Effector CD4-positive, alpha-beta T cell (primary cell): Measurements from ENCODE around the gene SLCO4A1.
"Not testable (repeated sequence)": the region's sequence is repeated elsewhere in the genome, so short reads cannot be mapped to it uniquely, and the experiment has no call there.

Source experiments
- DNase-seq: peaks from one replicate; pipeline ENCODE4 v3.0.0-alpha.2; 2020

Gene SLCO4A1

GRCh38 chr20:62666736-62667529 is 24.6 kb downstream of the SLCO4A1 start:
- DNase-seq, result no peak

- DNase-seq, result no peak
These were observed 25.5 kb downstream of the SLCO4A1 start for GRCh38 chr20:62667530-62668440.

- peak; percentile 22 for DNase-seq
These were observed 26.2 kb downstream of the SLCO4A1 start for GRCh38 chr20:62668441-62669027.

GRCh38 chr20:62669249-62669648 is 26.9 kb downstream of the SLCO4A1 start:
- DNase-seq, result no peak

- DNase-seq, result no peak
These were observed 27.9 kb downstream of the SLCO4A1 start for GRCh38 chr20:62670156-62670555.

- DNase-seq, result no peak
These were observed 28.7 kb downstream of the SLCO4A1 start for GRCh38 chr20:62670998-62671397.

GRCh38 chr20:62671765-62672164 is 29.5 kb downstream of the SLCO4A1 start:
- DNase-seq, result no peak

GRCh38 chr20:62674370-62674769 is 32.1 kb downstream of the SLCO4A1 start:
- DNase-seq, result no peak

GRCh38 chr20:62675156-62675876 is 33.0 kb downstream of the SLCO4A1 start:
- DNase-seq, result no peak

GRCh38 chr20:62675877-62676260 is 33.6 kb downstream of the SLCO4A1 start:
- no peak for DNase-seq

- DNase-seq, result no peak
These were observed 34.7 kb downstream of the SLCO4A1 start for GRCh38 chr20:62676976-62677375.

GRCh38 chr20:62677678-62678077 is 35.4 kb downstream of the SLCO4A1 start:
- DNase-seq, result no peak

- DNase-seq, result no peak
These were observed 36.2 kb downstream of the SLCO4A1 start for GRCh38 chr20:62678553-62678952.

- no peak for DNase-seq
These were observed 37.8 kb downstream of the SLCO4A1 start for GRCh38 chr20:62679978-62680589.

GRCh38 chr20:62682912-62683517 is 40.7 kb downstream of the SLCO4A1 start:
- DNase-seq, result no peak

- DNase-seq, result not testable (repeated sequence)
These were observed 41.5 kb downstream of the SLCO4A1 start for GRCh38 chr20:62683660-62684322.

- no peak for DNase-seq
These were observed 42.7 kb downstream of the SLCO4A1 start for GRCh38 chr20:62684981-62685380.

GRCh38 chr20:62685781-62686555 is 43.7 kb downstream of the SLCO4A1 start:
- DNase-seq, result no peak

- no peak for DNase-seq
These were observed 44.8 kb downstream of the SLCO4A1 start for GRCh38 chr20:62686869-62687830.
